ENCODE results near the gene USP37. TPM values are rescaled to one million over a fixed set of nuclear protein-coding genes. Genes with fewer than 3 reads are reported as not detected.

Gene USP37
- total and polyA plus RNA-seq, 2 of the 13 experiments (the other 11 are each of a cell fraction or from before 2014, with no cell fraction given): 6.5 to 30.6 TPM

DNA sequence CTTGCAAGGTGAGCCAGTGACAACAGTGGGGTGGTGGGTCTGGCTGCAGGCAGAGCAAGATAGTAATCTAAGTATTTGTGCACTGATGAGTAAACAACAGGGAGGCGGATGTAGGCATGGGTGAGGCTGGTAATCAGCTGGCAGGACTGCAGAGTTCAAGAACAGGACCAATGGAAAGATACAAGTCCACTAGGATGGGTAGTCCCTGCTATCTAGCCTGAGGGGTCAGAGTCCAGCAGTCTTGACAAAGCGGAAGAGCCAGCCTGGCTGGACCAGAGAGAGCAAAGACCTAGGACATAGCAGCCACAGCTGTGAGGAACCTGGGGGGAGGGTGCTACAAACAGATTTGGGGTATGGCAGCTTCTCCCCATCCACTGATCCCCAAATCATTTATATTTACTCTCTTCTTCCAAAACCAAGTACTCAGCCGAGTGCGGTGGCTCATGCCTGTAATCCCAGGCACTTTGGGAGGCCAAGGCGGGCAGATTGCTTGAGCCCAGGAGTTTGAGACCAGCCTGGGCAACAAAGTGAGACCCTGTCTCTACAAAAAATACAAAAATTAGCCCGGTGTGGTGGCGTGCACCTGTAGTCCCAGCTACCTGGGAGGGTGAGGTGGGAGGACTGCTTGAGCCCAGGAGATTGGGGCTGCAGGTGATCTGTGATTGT is 123.3 kb downstream of the USP37 start (continued):
- TF ChIP-seq, protein P1, sequence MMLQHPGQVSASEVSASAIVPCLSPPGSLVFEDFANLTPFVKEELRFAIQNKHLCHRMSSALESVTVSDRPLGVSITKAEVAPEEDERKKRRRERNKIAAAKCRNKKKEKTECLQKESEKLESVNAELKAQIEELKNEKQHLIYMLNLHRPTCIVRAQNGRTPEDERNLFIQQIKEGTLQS (CRISPR knock-in tag; IDR thresholded peaks at IDR 0.05): peak; percentile 19; the same call in 1 of the 2 replicates
- TF ChIP-seq ZNF383 (CRISPR knock-in tag; IDR thresholded peaks at IDR 0.05; ENCODE audit: borderline replicate concordance) (no peak), CEBPB (IDR thresholded peaks at IDR 0.05; ENCODE audit: borderline replicate concordance, low read depth, low read length) (no peak), ZNF879 (CRISPR knock-in tag; IDR thresholded peaks at IDR 0.05) (no peak), EED (CRISPR knock-in tag; IDR thresholded peaks at IDR 0.05) (0 out of 2 replicates have a peak, but pooled peaks have one; percentile 4), HNRNPUL1 (IDR thresholded peaks at IDR 0.05; ENCODE audit: low read depth, low read length) (no peak), HMG20B (CRISPR knock-in tag; conservative IDR thresholded peaks at IDR 0.05) (peak; percentile 83), SMYD3 (CRISPR knock-in tag; IDR thresholded peaks at IDR 0.05) (0 out of 2 replicates have a peak, but pooled peaks have one; percentile 93), ZNF432 (CRISPR knock-in tag; IDR thresholded peaks at IDR 0.05; ENCODE audit: borderline replicate concordance) (no peak), ZNF101 (CRISPR knock-in tag; IDR thresholded peaks at IDR 0.05; ENCODE audit: borderline replicate concordance, low read depth) (0 out of 2 replicates have a peak, but pooled peaks have one; percentile 53), ZNF441 (CRISPR knock-in tag; IDR thresholded peaks at IDR 0.05; ENCODE audit: borderline replicate concordance) (peak; percentile 69), ISL2 (CRISPR knock-in tag; IDR thresholded peaks at IDR 0.05) (peak; percentile 93)
- TF ChIP-seq, protein P2, sequence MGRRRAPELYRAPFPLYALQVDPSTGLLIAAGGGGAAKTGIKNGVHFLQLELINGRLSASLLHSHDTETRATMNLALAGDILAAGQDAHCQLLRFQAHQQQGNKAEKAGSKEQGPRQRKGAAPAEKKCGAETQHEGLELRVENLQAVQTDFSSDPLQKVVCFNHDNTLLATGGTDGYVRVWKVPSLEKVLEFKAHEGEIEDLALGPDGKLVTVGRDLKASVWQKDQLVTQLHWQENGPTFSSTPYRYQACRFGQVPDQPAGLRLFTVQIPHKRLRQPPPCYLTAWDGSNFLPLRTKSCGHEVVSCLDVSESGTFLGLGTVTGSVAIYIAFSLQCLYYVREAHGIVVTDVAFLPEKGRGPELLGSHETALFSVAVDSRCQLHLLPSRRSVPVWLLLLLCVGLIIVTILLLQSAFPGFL (CRISPR knock-in tag; IDR thresholded peaks at IDR 0.05): no peak
- TF ChIP-seq, protein P3, sequence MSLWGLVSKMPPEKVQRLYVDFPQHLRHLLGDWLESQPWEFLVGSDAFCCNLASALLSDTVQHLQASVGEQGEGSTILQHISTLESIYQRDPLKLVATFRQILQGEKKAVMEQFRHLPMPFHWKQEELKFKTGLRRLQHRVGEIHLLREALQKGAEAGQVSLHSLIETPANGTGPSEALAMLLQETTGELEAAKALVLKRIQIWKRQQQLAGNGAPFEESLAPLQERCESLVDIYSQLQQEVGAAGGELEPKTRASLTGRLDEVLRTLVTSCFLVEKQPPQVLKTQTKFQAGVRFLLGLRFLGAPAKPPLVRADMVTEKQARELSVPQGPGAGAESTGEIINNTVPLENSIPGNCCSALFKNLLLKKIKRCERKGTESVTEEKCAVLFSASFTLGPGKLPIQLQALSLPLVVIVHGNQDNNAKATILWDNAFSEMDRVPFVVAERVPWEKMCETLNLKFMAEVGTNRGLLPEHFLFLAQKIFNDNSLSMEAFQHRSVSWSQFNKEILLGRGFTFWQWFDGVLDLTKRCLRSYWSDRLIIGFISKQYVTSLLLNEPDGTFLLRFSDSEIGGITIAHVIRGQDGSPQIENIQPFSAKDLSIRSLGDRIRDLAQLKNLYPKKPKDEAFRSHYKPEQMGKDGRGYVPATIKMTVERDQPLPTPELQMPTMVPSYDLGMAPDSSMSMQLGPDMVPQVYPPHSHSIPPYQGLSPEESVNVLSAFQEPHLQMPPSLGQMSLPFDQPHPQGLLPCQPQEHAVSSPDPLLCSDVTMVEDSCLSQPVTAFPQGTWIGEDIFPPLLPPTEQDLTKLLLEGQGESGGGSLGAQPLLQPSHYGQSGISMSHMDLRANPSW (CRISPR knock-in tag; IDR thresholded peaks at IDR 0.05; ENCODE audit: borderline replicate concordance): peak; percentile 97; the same call in 1 of the 2 replicates
- TF ChIP-seq, protein P4, sequence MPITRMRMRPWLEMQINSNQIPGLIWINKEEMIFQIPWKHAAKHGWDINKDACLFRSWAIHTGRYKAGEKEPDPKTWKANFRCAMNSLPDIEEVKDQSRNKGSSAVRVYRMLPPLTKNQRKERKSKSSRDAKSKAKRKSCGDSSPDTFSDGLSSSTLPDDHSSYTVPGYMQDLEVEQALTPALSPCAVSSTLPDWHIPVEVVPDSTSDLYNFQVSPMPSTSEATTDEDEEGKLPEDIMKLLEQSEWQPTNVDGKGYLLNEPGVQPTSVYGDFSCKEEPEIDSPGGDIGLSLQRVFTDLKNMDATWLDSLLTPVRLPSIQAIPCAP (CRISPR knock-in tag; IDR thresholded peaks at IDR 0.05; ENCODE audit: low read depth): no peak
- TF ChIP-seq, protein P5, sequence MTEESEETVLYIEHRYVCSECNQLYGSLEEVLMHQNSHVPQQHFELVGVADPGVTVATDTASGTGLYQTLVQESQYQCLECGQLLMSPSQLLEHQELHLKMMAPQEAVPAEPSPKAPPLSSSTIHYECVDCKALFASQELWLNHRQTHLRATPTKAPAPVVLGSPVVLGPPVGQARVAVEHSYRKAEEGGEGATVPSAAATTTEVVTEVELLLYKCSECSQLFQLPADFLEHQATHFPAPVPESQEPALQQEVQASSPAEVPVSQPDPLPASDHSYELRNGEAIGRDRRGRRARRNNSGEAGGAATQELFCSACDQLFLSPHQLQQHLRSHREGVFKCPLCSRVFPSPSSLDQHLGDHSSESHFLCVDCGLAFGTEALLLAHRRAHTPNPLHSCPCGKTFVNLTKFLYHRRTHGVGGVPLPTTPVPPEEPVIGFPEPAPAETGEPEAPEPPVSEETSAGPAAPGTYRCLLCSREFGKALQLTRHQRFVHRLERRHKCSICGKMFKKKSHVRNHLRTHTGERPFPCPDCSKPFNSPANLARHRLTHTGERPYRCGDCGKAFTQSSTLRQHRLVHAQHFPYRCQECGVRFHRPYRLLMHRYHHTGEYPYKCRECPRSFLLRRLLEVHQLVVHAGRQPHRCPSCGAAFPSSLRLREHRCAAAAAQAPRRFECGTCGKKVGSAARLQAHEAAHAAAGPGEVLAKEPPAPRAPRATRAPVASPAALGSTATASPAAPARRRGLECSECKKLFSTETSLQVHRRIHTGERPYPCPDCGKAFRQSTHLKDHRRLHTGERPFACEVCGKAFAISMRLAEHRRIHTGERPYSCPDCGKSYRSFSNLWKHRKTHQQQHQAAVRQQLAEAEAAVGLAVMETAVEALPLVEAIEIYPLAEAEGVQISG (CRISPR knock-in tag; IDR thresholded peaks at IDR 0.05): peak; percentile 90
- TF ChIP-seq, protein P6, sequence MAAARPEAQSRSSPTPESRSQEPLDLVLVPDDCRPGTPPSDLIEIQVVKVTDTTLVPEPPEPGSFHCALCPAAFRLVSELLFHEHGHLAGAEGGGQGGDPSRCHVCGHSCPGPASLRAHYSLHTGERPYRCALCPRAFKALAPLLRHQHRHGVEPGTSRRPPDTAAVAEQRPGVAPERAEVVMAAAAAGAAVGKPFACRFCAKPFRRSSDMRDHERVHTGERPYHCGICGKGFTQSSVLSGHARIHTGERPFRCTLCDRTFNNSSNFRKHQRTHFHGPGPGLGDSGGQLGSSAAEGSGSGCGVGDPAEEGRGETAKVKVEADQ (CRISPR knock-in tag; IDR thresholded peaks at IDR 0.05; ENCODE audit: borderline replicate concordance): peak; percentile 81; the same call in 1 of the 2 replicates
- TF ChIP-seq, protein P7, sequence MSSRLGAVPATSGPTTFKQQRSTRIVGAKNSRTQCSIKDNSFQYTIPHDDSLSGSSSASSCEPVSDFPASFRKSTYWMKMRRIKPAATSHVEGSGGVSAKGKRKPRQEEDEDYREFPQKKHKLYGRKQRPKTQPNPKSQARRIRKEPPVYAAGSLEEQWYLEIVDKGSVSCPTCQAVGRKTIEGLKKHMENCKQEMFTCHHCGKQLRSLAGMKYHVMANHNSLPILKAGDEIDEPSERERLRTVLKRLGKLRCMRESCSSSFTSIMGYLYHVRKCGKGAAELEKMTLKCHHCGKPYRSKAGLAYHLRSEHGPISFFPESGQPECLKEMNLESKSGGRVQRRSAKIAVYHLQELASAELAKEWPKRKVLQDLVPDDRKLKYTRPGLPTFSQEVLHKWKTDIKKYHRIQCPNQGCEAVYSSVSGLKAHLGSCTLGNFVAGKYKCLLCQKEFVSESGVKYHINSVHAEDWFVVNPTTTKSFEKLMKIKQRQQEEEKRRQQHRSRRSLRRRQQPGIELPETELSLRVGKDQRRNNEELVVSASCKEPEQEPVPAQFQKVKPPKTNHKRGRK (CRISPR knock-in tag; IDR thresholded peaks at IDR 0.05): no peak

All from HepG2 (cell line).